AG04449 (cell line): ENCODE measurements around the gene LZTR1.

Source experiments
- CTCF ChIA-PET: fragments of 350-600 bp; formaldehyde crosslinking; extraction: SDS; loops from one replicate; lab custom pipeline; 2021; ENCODE audit warnings: antibody characterized with exemption; lab: Yijun Ruan, JAX
- POLR2A ChIA-PET: fragments of 400-600, 350-600 bp; formaldehyde crosslinking; extraction: SDS; loops from one replicate; lab custom pipeline; 2020; ENCODE audit warnings: antibody characterized with exemption, inconsistent platforms; lab: Yijun Ruan, JAX
- DNase-seq: peaks from one replicate; pipeline ENCODE4 v3.0.0-alpha.2; 2010; ENCODE audit warnings: low read depth, low spot score
- H3K4me3 ChIP-seq: 2 replicates; pipeline ENCODE4 v1.5.1; 2011; ENCODE audit warnings: low read depth, mild to moderate bottlenecking, control low read depth, low read length
- CTCF ChIP-seq: IDR thresholded peaks from one replicate; pipeline ENCODE4 v1.5.1; 2011; ENCODE audit warnings: mild to moderate bottlenecking, moderate library complexity, low read length, control low read depth, inconsistent platforms; ENCODE audit not compliant: insufficient read depth; ENCODE audit errors: missing control alignments

The LZTR1 gene

GRCh38 chr22:20979940-20980453, 2.1 kb upstream of the LZTR1 start:
- TF ChIP-seq CTCF = no peak
- H3K4me3 ChIP-seq = peak overlapping the region; percentile 36
- CTCF ChIA-PET = interaction anchor here (1.1 to 3.4 kb wide), 6 partner anchors 9 to 94 kb away, joined by 3 to 29 read pairs (median 12); partner anchors contain the start of gene AIFM3

DNA sequence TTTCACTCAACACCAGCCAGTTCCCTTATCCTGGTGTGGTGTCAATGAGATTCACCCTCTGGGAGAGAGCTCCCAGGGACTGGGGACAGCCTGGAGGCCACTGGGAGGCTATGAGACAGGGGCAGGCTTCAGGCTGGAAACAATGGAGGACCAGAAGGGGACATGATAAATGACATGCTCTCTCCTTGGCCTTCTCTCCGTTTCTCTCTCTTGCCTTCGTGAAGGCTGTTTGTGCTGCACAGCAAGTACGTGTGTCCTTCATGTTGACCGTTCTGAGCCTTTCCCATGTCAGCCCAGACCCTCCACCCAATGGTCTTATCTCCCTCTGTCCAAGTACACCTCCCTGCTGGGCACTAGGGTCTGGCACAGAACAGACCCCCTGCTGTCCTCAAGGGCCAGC, 1.6 kb upstream of the LZTR1 start:
- H3K4me3 ChIP-seq = no peak overlapping the region
- CTCF ChIA-PET = interaction anchor here (1.1 to 3.4 kb wide), 5 partner anchors 9 to 94 kb away, joined by 3 to 29 read pairs (median 10); partner anchors contain the start of gene AIFM3
- no peak for TF ChIP-seq CTCF
- DNase-seq = no peak
- POLR2A ChIA-PET = interaction anchor here (3.1 kb wide), 1 partner anchor 22 kb away, joined by 20 read pairs; the partner anchor contains the start of gene THAP7

More at GRCh38 chr22:20979940-20980453, 2.1 kb upstream of the LZTR1 start:
- POLR2A ChIA-PET = interaction anchor here (0.7 kb wide), 1 partner anchor 23 kb away, joined by 4 read pairs; no protein-coding TSS in a partner anchor
- no peak for DNase-seq

- DNase-seq = no peak
- ChIA-PET POLR2A (interaction anchor here (0.7 to 3.1 kb wide), 4 partner anchors 22 to 95 kb away, joined by 3 to 20 read pairs (median 6); partner anchors contain the start of genes CRKL, P2RX6 and THAP7), CTCF (interaction anchor here (0.9 to 3.4 kb wide), 15 partner anchors 10 to 128 kb away, joined by 3 to 29 read pairs (median 5); partner anchors contain the start of gene AIFM3)
- peak overlapping the region; percentile 90 for H3K4me3 ChIP-seq
- TF ChIP-seq CTCF = no peak
These were observed 967 bp upstream of the LZTR1 start for GRCh38 chr22:20980938-20981722.

DNA sequence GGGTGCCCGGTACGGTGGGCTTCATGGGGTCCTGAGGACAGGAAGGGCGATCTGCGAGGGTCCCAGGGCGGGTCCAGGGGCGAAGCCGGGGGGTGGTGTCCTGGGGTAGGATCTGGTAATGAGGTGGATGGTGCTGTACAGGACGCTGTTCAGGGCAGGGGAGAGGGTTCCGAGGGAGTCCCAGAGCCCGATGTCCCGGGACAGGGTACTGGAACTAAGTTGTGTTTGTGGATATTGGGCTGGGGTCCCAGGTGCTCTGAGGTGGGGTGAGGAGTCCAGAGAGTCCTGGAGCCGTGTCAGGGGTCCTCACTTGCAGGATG, 426 bp downstream of the LZTR1 start:
- DNase-seq = no peak
- ChIA-PET POLR2A (interaction anchor here (1.0 to 3.1 kb wide), 8 partner anchors 9 to 97 kb away, joined by 3 to 20 read pairs (median 6); partner anchors contain the start of genes CRKL and THAP7), CTCF (interaction anchor here (0.6 to 3.4 kb wide), 21 partner anchors 8 to 181 kb away, joined by 3 to 29 read pairs (median 4); partner anchors contain the start of genes AIFM3 and P2RX6)
- H3K4me3 ChIP-seq = peak overlapping the region; percentile 90
- TF ChIP-seq CTCF = no peak

GRCh38 chr22:20983081-20983771, 1.1 kb downstream of the LZTR1 start:
- H3K4me3 ChIP-seq = peak overlapping the region; percentile 90

More at GRCh38 chr22:20983081-20983771, 1.1 kb downstream of the LZTR1 start:
- no peak for DNase-seq
- ChIA-PET CTCF (interaction anchor here (0.9 to 3.2 kb wide), 7 partner anchors 7 to 120 kb away, joined by 3 to 16 read pairs (median 5); partner anchors contain the start of genes AIFM3 and P2RX6), POLR2A (interaction anchor here (1.7 to 3.1 kb wide), 2 partner anchors 17 to 19 kb away, joined by 15 to 20 read pairs; partner anchors contain the start of gene THAP7)
- TF ChIP-seq CTCF = no peak
